Measurements from ENCODE around the gene PLCG2. TPM values are rescaled to one million over a fixed set of nuclear protein-coding genes. Genes with fewer than 3 reads are reported as not detected.

Gene PLCG2
- total and polyA plus RNA-seq, 2 experiments from 2014 or later, result 2.5 to 5.0 TPM

DNA sequence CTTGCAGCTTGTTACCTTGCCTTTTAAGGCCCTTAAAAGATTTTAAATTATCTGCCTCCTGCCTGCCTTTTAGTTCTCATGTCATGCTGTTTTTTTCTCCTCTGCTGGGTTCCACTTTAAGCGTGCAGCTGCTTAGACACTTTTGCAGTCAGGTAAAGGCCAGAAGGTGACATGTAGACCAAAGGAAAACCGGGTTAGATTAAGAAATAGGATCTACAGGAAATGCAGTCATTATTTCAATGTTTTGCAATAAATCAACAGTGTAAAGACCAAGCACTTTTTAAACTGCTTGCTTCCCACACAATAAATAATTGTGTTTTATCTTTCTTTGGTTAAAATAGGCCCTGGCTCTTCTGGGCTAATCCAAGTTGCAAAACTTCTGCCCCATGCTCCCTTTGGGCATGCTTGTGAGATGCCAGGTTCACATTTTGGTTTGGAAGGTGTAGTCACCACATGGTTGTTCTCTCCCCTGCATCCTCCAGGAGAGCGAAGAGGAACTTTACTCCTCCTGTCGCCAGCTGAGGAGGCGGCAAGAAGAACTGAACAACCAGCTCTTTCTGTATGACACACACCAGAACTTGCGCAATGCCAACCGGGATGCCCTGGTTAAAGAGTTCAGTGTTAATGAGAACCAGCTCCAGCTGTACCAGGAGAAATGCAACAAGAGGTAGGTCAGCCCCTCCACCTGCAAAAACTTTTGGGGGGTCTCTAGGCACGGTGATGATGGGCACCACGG, 177.3 kb downstream of the PLCG2 start:
- Histone ChIP-seq H4K20me1 (ENCODE audit: insufficient read depth, poor library complexity, severe bottlenecking) (no peaks in the 10 kb centered on the region), H2AFZ (no peak overlapping the region), H3K4me3 (no peak overlapping the region), H3K9me2 (replicated peaks; ENCODE audit: insufficient read depth) (no peaks in the 10 kb centered on the region), H3K4me2 (no peak overlapping the region), H3K36me3 (replicated peaks; ENCODE audit: insufficient read depth, low read depth) (no peaks in the 10 kb centered on the region), H3K79me2 (no peaks in the 10 kb centered on the region), H3K27me3 (no peaks in the 10 kb centered on the region), H3K9me3 (ENCODE audit: low read depth) (peaks cover 6% of the 10 kb centered on the region), H3K4me1 (ENCODE audit: insufficient read depth) (no peaks in the 10 kb centered on the region), H3K27ac (no peak overlapping the region)
- DNase-seq (ENCODE audit: low spot score), result no peak
- WGBS (ENCODE audit: low lambda C conversion rate, missing lambda C conversion rate), result 90% methylated on average over 9 of the region's 9 CpGs
- TF ChIP-seq, protein P1, sequence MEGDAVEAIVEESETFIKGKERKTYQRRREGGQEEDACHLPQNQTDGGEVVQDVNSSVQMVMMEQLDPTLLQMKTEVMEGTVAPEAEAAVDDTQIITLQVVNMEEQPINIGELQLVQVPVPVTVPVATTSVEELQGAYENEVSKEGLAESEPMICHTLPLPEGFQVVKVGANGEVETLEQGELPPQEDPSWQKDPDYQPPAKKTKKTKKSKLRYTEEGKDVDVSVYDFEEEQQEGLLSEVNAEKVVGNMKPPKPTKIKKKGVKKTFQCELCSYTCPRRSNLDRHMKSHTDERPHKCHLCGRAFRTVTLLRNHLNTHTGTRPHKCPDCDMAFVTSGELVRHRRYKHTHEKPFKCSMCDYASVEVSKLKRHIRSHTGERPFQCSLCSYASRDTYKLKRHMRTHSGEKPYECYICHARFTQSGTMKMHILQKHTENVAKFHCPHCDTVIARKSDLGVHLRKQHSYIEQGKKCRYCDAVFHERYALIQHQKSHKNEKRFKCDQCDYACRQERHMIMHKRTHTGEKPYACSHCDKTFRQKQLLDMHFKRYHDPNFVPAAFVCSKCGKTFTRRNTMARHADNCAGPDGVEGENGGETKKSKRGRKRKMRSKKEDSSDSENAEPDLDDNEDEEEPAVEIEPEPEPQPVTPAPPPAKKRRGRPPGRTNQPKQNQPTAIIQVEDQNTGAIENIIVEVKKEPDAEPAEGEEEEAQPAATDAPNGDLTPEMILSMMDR (IDR thresholded peaks at IDR 0.05; ENCODE audit: poor library complexity), result no peak
- no peak for TF ChIP-seq EZH2 (IDR thresholded peaks at IDR 0.05; ENCODE audit: borderline replicate concordance)
- no peak for TF ChIP-seq EZH2phosphoT487 (IDR thresholded peaks at IDR 0.05; ENCODE audit: low read depth, severe bottlenecking, unreplicated experiment)

GRCh38 chr16:81964808-81965207, 185.7 kb downstream of the PLCG2 start:
- H3K9me3 ChIP-seq (ENCODE audit: low read depth), result no peaks in the 10 kb centered on the region
- no peaks in the 10 kb centered on the region for H3K36me3 ChIP-seq (replicated peaks; ENCODE audit: insufficient read depth, low read depth)
- H3K4me3 ChIP-seq, result no peak overlapping the region
- H4K20me1 ChIP-seq (ENCODE audit: insufficient read depth, poor library complexity, severe bottlenecking), result no peaks in the 10 kb centered on the region
- no peaks in the 10 kb centered on the region for H3K27me3 ChIP-seq
- H2AFZ ChIP-seq, result no peak overlapping the region
- H3K79me2 ChIP-seq, result no peaks in the 10 kb centered on the region
- H3K4me1 ChIP-seq (ENCODE audit: insufficient read depth), result no peaks in the 10 kb centered on the region
- TF ChIP-seq EZH2phosphoT487 (IDR thresholded peaks at IDR 0.05; ENCODE audit: low read depth, severe bottlenecking, unreplicated experiment) (no peak), EZH2 (IDR thresholded peaks at IDR 0.05; ENCODE audit: borderline replicate concordance) (no peak)
- TF ChIP-seq, protein P1 (IDR thresholded peaks at IDR 0.05; ENCODE audit: poor library complexity), result no peak
- H3K9me2 ChIP-seq (replicated peaks; ENCODE audit: insufficient read depth), result no peaks in the 10 kb centered on the region
- H3K27ac ChIP-seq, result no peak overlapping the region
- 96% methylated on average over 6 of the region's 6 CpGs for WGBS (ENCODE audit: low lambda C conversion rate, missing lambda C conversion rate)
- DNase-seq (ENCODE audit: low spot score), result no peak
- no peak overlapping the region for H3K4me2 ChIP-seq

GRCh38 chr16:81967358-81967757, 188.3 kb downstream of the PLCG2 start:
- no peak overlapping the region for H3K27ac ChIP-seq
- peaks cover 7% of the 10 kb centered on the region for H3K9me3 ChIP-seq (ENCODE audit: low read depth)
- no peaks in the 10 kb centered on the region for H3K27me3 ChIP-seq
- TF ChIP-seq EZH2 (IDR thresholded peaks at IDR 0.05; ENCODE audit: borderline replicate concordance) (no peak), EZH2phosphoT487 (IDR thresholded peaks at IDR 0.05; ENCODE audit: low read depth, severe bottlenecking, unreplicated experiment) (no peak)
- TF ChIP-seq, protein P1 (IDR thresholded peaks at IDR 0.05; ENCODE audit: poor library complexity), result no peak
- no peak overlapping the region for H2AFZ ChIP-seq
- H3K4me2 ChIP-seq, result no peak overlapping the region
- H4K20me1 ChIP-seq (ENCODE audit: insufficient read depth, poor library complexity, severe bottlenecking), result no peaks in the 10 kb centered on the region
- DNase-seq (ENCODE audit: low spot score), result no peak
- WGBS (ENCODE audit: low lambda C conversion rate, missing lambda C conversion rate), result 89% methylated on average over 5 of the region's 5 CpGs
- H3K4me3 ChIP-seq, result no peak overlapping the region
- H3K36me3 ChIP-seq (replicated peaks; ENCODE audit: insufficient read depth, low read depth), result no peaks in the 10 kb centered on the region
- no peaks in the 10 kb centered on the region for H3K9me2 ChIP-seq (replicated peaks; ENCODE audit: insufficient read depth)
- no peaks in the 10 kb centered on the region for H3K79me2 ChIP-seq
- no peaks in the 10 kb centered on the region for H3K4me1 ChIP-seq (ENCODE audit: insufficient read depth)
